K562 (cell line): ENCODE measurements around the gene RBBP5. TPM values are rescaled to one million over a fixed set of nuclear protein-coding genes. Genes with fewer than 3 reads are reported as not detected.

Experiments
- CBX1 ChIP-seq: sonication (generic); IDR thresholded peaks from 2 replicates; pipeline ENCODE4 v1.6.1; 2016; ENCODE audit warnings: antibody characterized with exemption, low read depth, mild to moderate bottlenecking
- CHCHD3 ChIP-seq: fragments of 250-450 bp; sonication (Bioruptor Pico); IDR thresholded peaks from 2 replicates; pipeline ENCODE4 v2.1.2; 2022; ENCODE audit warnings: mild to moderate bottlenecking
- DPF2 ChIP-seq: fragments of 450-650 bp; IDR thresholded peaks from 2 replicates; pipeline ENCODE4 v1.6.1; 2016
- EGR1 ChIP-seq: fragments of 450-650 bp; conservative IDR thresholded peaks from 2 replicates; pipeline ENCODE4 v1.6.1; 2017; ENCODE audit warnings: mild to moderate bottlenecking
- ESRRB ChIP-seq: fragments of 250-450 bp; sonication (Bioruptor Pico); IDR thresholded peaks from 2 replicates; pipeline ENCODE4 v1.5.0; 2020; ENCODE audit warnings: mild to moderate bottlenecking, moderate library complexity, borderline replicate concordance
- FOXA3 ChIP-seq, 2 experiments: fragments of 450-650 bp in 1 of 2; sonication (generic) in 1 of 2; formaldehyde crosslinking; IDR thresholded peaks in 1 of 2; conservative IDR thresholded peaks in 1 of 2; 2 replicates each; pipeline versions ENCODE4 v1.4.0 to v1.8.0; 2020 to 2022; ENCODE audit warnings: mild to moderate bottlenecking in 2 of 2, missing genetic modification reagents in 1 of 2
- GABPB2 ChIP-seq: fragments of 250-450 bp; sonication (Bioruptor Pico); conservative IDR thresholded peaks from 2 replicates; pipeline ENCODE4 v1.5.1; 2021; ENCODE audit warnings: mild to moderate bottlenecking
- HDAC6 ChIP-seq: IDR thresholded peaks from 2 replicates; pipeline ENCODE4 v1.6.1; 2012; ENCODE audit warnings: low read depth, mild to moderate bottlenecking, control low read depth, inconsistent platforms, low read length, moderate library complexity
- HDGF ChIP-seq: fragments of 450-650 bp; IDR thresholded peaks from 2 replicates; pipeline ENCODE4 v1.6.1; 2016
- IFI16 ChIP-seq: fragments of 250-450 bp; sonication (Bioruptor Pico); IDR thresholded peaks from 2 replicates; pipeline ENCODE4 v2.1.2; 2022; ENCODE audit warnings: mild to moderate bottlenecking, inconsistent platforms
- KDM1A ChIP-seq, 2 experiments: fragments of 450-650 bp; IDR thresholded peaks; 2 replicates each; pipeline ENCODE4 v1.6.1; 2016; ENCODE audit warnings: mild to moderate bottlenecking in 2 of 2
- MBD2 ChIP-seq: sonication (generic); IDR thresholded peaks from 2 replicates; pipeline ENCODE4 v1.6.1; 2016; ENCODE audit warnings: low read depth, borderline replicate concordance
- PHB ChIP-seq: fragments of 250-450 bp; sonication (Bioruptor Pico); IDR thresholded peaks from 2 replicates; pipeline ENCODE4 v1.5.0; 2021
- RFX5 ChIP-seq: IDR thresholded peaks from 2 replicates; pipeline ENCODE4 v1.6.1; 2011; ENCODE audit warnings: low read depth, mild to moderate bottlenecking, improper control_type of control experiment, low read length
- SOX6 ChIP-seq: fragments of 450-650 bp; IDR thresholded peaks from 2 replicates; pipeline ENCODE4 v1.6.1; 2014; ENCODE audit warnings: mild to moderate bottlenecking
- SRSF1 ChIP-seq: fragments of 200-400 bp; formaldehyde crosslinking; IDR thresholded peaks from 2 replicates; pipeline ENCODE4 v1.6.1; 2017; ENCODE audit warnings: mild to moderate bottlenecking, low read depth, low read length, moderate library complexity
- TEAD1 ChIP-seq, 2 experiments: fragments of 450-650 bp in 1 of 2; sonication (generic) in 1 of 2; formaldehyde crosslinking; IDR thresholded peaks; 2 replicates each; pipeline versions ENCODE4 v1.4.0 to v1.8.0; 2020 to 2022; ENCODE audit warnings: mild to moderate bottlenecking in 2 of 2, missing genetic modification reagents in 1 of 2
- TGIF2 ChIP-seq: sonication (generic); formaldehyde crosslinking; IDR thresholded peaks from 2 replicates; pipeline ENCODE4 v1.8.1; 2022; ENCODE audit warnings: mild to moderate bottlenecking, missing genetic modification reagents, moderate library complexity
- ZBED1 ChIP-seq: IDR thresholded peaks from 2 replicates; pipeline ENCODE4 v1.6.1; 2014
- ZBTB7A ChIP-seq: IDR thresholded peaks from 2 replicates; pipeline ENCODE4 v1.6.1; 2011; ENCODE audit warnings: low read depth, mild to moderate bottlenecking, low read length, moderate library complexity, borderline replicate concordance; ENCODE audit not compliant: control insufficient read depth
- ZBTB9 ChIP-seq: fragments of 450-650 bp; formaldehyde crosslinking; IDR thresholded peaks from 2 replicates; pipeline ENCODE4 v1.4.0; 2020; ENCODE audit warnings: mild to moderate bottlenecking, moderate library complexity
- ZC3H4 ChIP-seq: sonication (generic); formaldehyde crosslinking; IDR thresholded peaks from 2 replicates; pipeline ENCODE4 v1.9.0; 2021; ENCODE audit warnings: missing genetic modification reagents, borderline replicate concordance
- ZKSCAN3 ChIP-seq: fragments of 250-450 bp; sonication (Bioruptor Pico); IDR thresholded peaks from 2 replicates; pipeline ENCODE4 v1.4.0; 2020
- ZNF197 ChIP-seq: fragments of 200-800 bp; sonication (Bioruptor generic); IDR thresholded peaks from 2 replicates; pipeline ENCODE4 v1.6.1; 2016; ENCODE audit warnings: low read depth, missing genetic modification characterization, missing compliant biosample characterization
- ZNF408 ChIP-seq: fragments of 250-450 bp; sonication (Bioruptor Pico); IDR thresholded peaks from 2 replicates; pipeline ENCODE4 v1.4.0; 2020; ENCODE audit warnings: low read depth, mild to moderate bottlenecking, moderate library complexity
- ZNF644 ChIP-seq: fragments of 200-800 bp; sonication (Bioruptor generic); IDR thresholded peaks from 2 replicates; pipeline ENCODE4 v1.6.1; 2016; ENCODE audit warnings: low read depth, missing genetic modification characterization, missing compliant biosample characterization
- ZNF764 ChIP-seq: fragments of 250-450 bp; sonication (Bioruptor Pico); IDR thresholded peaks from 2 replicates; pipeline ENCODE4 v1.4.0; 2020; ENCODE audit warnings: low read depth, mild to moderate bottlenecking, moderate library complexity
- polyA plus RNA-seq, 8 experiments: library from polyadenylated mRNA; depleted of rRNA in 4 of 8; stranded (reverse) in 5 of 8; unstranded in 3 of 8; fragments of >200 nt; fragmentation: Nextera tagmentation in 2 of 8; fragmentation: Illumina TruSeq in 1 of 8; extraction: Ambion mirVana in 2 of 8; extraction: Trizol in 1 of 8; gene quantifications; 2 replicates each; pipeline versions ENCODE4 v1.2.1 to v1.2.3, GENCODE V29; 2011 to 2014; ENCODE audit warnings: inconsistent platforms in 1 of 8, missing spikeins in 1 of 8
- total RNA-seq, 7 experiments: library from RNA; depleted of rRNA in 6 of 7; stranded (reverse); fragments of >200 nt in 6 of 7; fragmentation: Illumina TruSeq in 2 of 7; extraction: Trizol in 2 of 7; gene quantifications; 2 replicates each; pipeline versions ENCODE4 v1.2.1 to v1.2.3, GENCODE V29; 2011 to 2021; ENCODE audit warnings: low replicate concordance in 1 of 7

The RBBP5 gene
- total and polyA plus RNA-seq, 9 of the 15 experiments (the other 6 are each of a cell fraction or from before 2014, with no cell fraction given): 17.2 to 37.4 (median 28.4) TPM

- peak; percentile 94 for TF ChIP-seq MBD2
- no peak for TF ChIP-seq TGIF2 (CRISPR knock-in tag)
- peak; percentile 72; the same call in 1 of the 2 replicates for TF ChIP-seq PHB (CRISPR knock-in tag)
- peak; percentile 68; the same call in 1 of the 2 replicates for TF ChIP-seq ZBTB9
- TF ChIP-seq ZNF644: peak; percentile 82; the same call in 1 of the 2 replicates
- TF ChIP-seq ZBTB7A: peak; percentile 48; the same call in 1 of the 2 replicates
- peak in 1 of 2 experiments; percentile 44; a peak in 2 of 4 replicates for TF ChIP-seq KDM1A (IDR thresholded peaks at IDR 0.05)
- TF ChIP-seq ZNF764 (CRISPR knock-in tag): no peak
- TF ChIP-seq CHCHD3 (CRISPR knock-in tag): no peak
- peak; percentile 93 for TF ChIP-seq ZNF197
- TF ChIP-seq ZKSCAN3 (CRISPR knock-in tag): no peak
- TF ChIP-seq HDGF: no peak
- peak; percentile 90; the same call in 1 of the 2 replicates for TF ChIP-seq GABPB2 (CRISPR knock-in tag)
- TF ChIP-seq CBX1: peak; percentile 90
- peak; percentile 89 for TF ChIP-seq EGR1
- TF ChIP-seq DPF2: peak; percentile 86
- peak; percentile 73 to 98 for TF ChIP-seq TEAD1 (CRISPR knock-in tag; IDR thresholded peaks at IDR 0.05)
- TF ChIP-seq ZBED1: peak; percentile 87
- no peak for TF ChIP-seq ZNF408 (CRISPR knock-in tag)
- TF ChIP-seq ESRRB: no peak
- TF ChIP-seq SRSF1: no peak
- TF ChIP-seq FOXA3 (CRISPR knock-in tag; conservative IDR thresholded peaks at IDR 0.05 in 1 of 2, IDR thresholded peaks at IDR 0.05 in 1 of 2): peak; percentile 10 to 16; a peak in 2 of 4 replicates
- no peak for TF ChIP-seq RFX5
- peak; percentile 90 for TF ChIP-seq SOX6
- no peak for TF ChIP-seq HDAC6
- no peak for TF ChIP-seq IFI16 (CRISPR knock-in tag)
- no peak for TF ChIP-seq ZC3H4 (CRISPR knock-in tag)
Observed at GRCh38 chr1:205121660-205122488, at the start of gene RBBP5 (continued).
